ENCODE measurements around the gene UVRAG. TPM values are rescaled to one million over a fixed set of nuclear protein-coding genes. Genes with fewer than 3 reads are reported as not detected.

UVRAG gene
- total and polyA plus RNA-seq, 12 donors: 5.0 to 18.3 (median 13.4) TPM

GRCh38 chr11:75771646-75772410, 43.2 kb upstream of the UVRAG start:
- Histone ChIP-seq H3K36me3 (no peaks in the 10 kb centered on the region), H3K4me3 (no peak overlapping the region), H3K9me3 (no peaks in the 10 kb centered on the region), H3K27ac (peak overlapping the region in 1 of 10 donors; percentile 87), H3K4me1 (peaks cover 7 to 67% (median 16%) of the 10 kb centered on the region in 9 donors), H3K27me3 (peaks cover 0 to 24% (median 4%) of the 10 kb centered on the region in 7 donors)
- TF ChIP-seq, protein P1, sequence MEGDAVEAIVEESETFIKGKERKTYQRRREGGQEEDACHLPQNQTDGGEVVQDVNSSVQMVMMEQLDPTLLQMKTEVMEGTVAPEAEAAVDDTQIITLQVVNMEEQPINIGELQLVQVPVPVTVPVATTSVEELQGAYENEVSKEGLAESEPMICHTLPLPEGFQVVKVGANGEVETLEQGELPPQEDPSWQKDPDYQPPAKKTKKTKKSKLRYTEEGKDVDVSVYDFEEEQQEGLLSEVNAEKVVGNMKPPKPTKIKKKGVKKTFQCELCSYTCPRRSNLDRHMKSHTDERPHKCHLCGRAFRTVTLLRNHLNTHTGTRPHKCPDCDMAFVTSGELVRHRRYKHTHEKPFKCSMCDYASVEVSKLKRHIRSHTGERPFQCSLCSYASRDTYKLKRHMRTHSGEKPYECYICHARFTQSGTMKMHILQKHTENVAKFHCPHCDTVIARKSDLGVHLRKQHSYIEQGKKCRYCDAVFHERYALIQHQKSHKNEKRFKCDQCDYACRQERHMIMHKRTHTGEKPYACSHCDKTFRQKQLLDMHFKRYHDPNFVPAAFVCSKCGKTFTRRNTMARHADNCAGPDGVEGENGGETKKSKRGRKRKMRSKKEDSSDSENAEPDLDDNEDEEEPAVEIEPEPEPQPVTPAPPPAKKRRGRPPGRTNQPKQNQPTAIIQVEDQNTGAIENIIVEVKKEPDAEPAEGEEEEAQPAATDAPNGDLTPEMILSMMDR (IDR thresholded peaks at IDR 0.05): no peak
- WGBS, 2 donors: 81 to 92% methylated on average over 6 of the region's 6 CpGs
- intact Hi-C loops (cut with DNase I): no loop called here
- DNase-seq: no peak
- peak in 1 of 8 donors; percentile 15 for ATAC-seq

- TF ChIP-seq, protein P1 (IDR thresholded peaks at IDR 0.05): no peak
- ATAC-seq: no peak
- WGBS, 2 donors: 76 to 85% methylated on average over 5 of the region's 5 CpGs
- peaks cover 0 to 10% (median 2%) of the 10 kb centered on the region in 7 donors for H3K27me3 ChIP-seq
- H3K9me3 ChIP-seq: no peaks in the 10 kb centered on the region
- peaks cover 3 to 70% (median 6%) of the 10 kb centered on the region in 9 donors for H3K4me1 ChIP-seq
- no peak overlapping the region for H3K4me3 ChIP-seq
- peak overlapping the region in 2 of 10 donors; percentile 62 to 87 for H3K27ac ChIP-seq
- no peak for DNase-seq
- no peaks in the 10 kb centered on the region for H3K36me3 ChIP-seq
- intact Hi-C loops (cut with DNase I): no loop called here
Measured at GRCh38 chr11:75773595-75774353, 41.2 kb upstream of the UVRAG start.

GRCh38 chr11:75775056-75775455, 40.0 kb upstream of the UVRAG start:
- no peak overlapping the region for H3K27ac ChIP-seq
- DNase-seq (no peak), ATAC-seq (no peak)
- TF ChIP-seq, protein P1 (IDR thresholded peaks at IDR 0.05): no peak
- H3K4me3 ChIP-seq: no peak overlapping the region
- WGBS, 2 donors: 96 to 97% methylated on average over 3 of the region's 3 CpGs
- H3K9me3 ChIP-seq: no peaks in the 10 kb centered on the region
- H3K4me1 ChIP-seq: peaks cover 0 to 62% (median 0%) of the 10 kb centered on the region in 9 donors
- intact Hi-C loops (cut with DNase I): no loop called here
- H3K36me3 ChIP-seq: no peaks in the 10 kb centered on the region
- no peaks in the 10 kb centered on the region for H3K27me3 ChIP-seq

DNA sequence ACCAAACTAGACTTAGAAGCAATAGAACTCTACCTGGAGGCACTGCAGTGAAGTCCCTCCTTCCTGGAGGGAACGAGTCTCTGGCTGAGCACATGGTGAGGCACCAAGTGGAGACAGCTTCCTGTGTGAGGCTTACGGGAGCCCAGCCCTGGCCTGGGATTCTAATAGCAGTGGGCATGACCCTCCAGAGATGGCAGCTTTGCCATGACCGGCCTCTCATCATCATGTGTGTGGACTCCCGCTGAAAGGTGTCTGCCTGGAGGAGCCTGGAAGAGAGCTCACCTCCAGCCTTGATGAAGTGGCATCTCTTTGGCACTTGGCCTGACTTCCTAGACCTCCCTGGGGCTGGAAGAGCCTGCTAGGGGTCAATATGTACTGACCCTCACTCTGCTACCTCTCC, 38.5 kb upstream of the UVRAG start:
- DNase-seq: no peak
- WGBS, 2 donors: 92 to 94% methylated on average over 4 of the region's 4 CpGs
- intact Hi-C loops (cut with DNase I): no loop called here

More for the DNA sequence above, 38.5 kb upstream of the UVRAG start:
- no peaks in the 10 kb centered on the region for H3K36me3 ChIP-seq
- no peak overlapping the region for H3K4me3 ChIP-seq
- no peaks in the 10 kb centered on the region for H3K9me3 ChIP-seq
- ATAC-seq: no peak
- H3K4me1 ChIP-seq: peaks cover 0 to 48% (median 0%) of the 10 kb centered on the region in 9 donors
- TF ChIP-seq, protein P1 (IDR thresholded peaks at IDR 0.05): no peak
- H3K27ac ChIP-seq: peak overlapping the region in 2 of 10 donors; percentile 22 to 77
- H3K27me3 ChIP-seq: no peaks in the 10 kb centered on the region
